Effector CD4-positive, alpha-beta T cell (primary cell): ENCODE measurements around the gene DGKQ.

ENCODE experiments used
- DNase-seq: peaks from one replicate; pipeline ENCODE4 v3.0.0-alpha.2; 2020

The DGKQ gene

DNA sequence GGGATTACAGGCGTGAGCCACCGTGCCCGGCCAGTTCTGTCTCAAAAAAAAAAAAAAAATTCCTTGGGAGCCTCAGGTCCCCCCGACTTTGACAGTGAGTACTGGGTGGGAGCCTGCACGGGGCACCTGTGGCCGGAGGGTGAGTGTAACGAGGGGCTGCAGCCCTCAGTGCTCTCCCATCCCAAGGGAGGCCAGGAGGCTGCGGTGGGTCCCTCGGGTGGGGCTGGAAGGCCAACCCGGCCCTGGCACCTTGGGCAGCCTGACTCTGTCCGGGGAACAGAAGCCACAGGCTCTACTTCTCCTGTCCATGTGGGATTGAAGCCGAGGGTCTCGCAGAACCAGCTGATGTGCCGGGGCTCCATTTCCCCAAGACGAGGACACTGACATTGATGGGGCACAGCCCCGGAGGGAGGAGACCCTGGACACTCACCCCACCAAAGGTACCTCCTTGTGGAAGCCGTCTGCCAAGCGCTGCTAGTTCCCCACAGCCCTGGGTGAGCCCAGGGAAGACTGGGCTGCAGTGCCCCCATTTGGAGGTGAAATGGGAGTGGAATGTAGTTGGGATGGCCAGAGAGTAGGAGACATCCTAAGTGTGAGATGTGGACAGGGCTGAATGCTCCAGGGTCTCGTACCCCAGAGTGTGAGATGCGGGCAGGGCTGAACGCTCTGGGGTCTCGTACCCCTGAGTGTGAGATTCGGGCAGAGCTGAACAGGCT, 22.1 kb upstream of the DGKQ start:
- no peak for DNase-seq

DNA sequence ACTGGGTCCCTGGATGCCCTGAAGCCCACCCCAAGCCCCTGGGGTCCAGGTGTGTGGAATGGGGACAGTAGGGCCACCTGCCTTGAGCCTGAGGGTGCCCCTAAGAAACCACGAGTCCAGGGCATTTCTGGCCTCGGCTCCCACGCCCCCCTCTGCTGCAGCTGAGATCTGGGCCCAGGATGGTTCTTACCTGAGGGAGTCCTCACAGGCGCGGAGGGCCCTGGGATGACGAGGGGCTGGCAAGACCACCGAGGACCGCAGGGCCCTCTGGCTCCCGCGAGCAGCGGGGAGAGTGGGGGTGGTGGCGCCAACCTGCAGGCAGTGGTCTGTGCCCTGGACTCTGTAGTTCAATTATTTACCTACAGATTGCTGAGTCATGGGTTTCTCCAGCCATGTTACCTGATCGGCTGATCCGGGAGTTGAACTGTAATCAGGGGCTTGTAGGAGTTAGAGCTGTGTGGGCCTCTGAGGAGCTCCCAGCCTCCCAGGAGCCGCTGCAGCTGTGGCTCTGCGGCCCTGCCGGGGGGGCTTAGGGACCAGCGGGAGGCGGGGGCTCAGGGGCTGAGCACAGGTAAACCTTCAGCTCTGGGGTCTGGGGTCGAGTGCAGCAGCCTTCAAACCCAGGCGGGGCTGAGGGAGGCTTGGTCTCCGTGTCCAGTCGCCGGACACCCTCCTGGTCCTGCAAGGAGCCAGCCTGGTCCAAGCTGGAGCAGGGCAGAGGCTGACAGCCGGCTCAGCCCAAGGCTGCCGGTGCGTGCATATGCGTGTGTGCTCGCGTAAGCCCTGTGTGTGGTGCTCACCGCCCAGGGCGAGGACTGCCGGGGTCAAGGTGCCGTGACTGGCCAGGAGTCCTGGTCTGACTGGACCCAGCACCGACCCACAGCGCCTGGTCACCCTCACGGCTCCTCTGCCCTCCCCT, 20.0 kb upstream of the DGKQ start, which contains the start of gene SLC26A1:
Gene SLC26A1, minus strand, starts transcription at position 294 of the 919 bp plus-strand sequence. CDS start 1,701 bp downstream, outside the sequence.
- DNase-seq: no peak

DNA sequence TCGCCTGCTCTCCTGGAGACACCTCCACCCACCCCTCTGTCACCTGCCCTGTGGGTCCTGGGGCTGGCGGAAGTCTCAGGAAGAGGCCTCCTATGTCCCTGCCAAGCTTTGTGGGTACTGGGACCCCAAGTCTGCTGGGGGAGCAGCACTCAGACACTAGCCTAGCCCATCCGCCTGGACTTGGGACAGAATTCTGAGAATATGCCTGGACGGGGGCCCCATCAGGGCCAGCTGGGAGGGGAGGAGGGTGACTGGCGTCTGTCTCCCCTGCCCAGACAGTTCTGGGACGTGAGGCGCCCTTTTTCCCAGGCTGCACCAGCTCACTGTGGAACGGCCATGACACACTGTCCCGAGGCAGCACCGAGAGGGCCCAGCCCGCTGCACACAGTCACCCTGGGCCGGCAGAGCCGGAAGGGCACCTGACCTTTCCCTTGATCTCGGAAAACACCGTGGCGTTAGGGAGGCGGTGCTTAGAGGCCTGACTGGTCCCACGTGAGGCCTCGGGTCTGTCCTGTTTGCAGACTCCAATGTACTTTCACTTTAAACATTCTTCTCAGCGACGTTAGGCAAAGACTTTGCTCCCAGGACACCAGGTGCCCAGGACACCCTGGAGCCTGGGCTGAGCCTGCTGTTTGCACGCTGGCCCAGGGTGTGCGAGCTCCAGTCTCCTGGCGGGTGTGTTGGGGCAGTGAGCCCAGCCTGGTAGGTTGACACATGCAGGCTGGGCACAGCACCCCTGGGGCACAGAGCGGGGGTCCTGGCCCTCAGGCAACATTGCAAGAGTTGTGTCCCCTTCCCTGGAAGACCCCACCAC, 19.1 kb upstream of the DGKQ start:
- no peak for DNase-seq

DNA sequence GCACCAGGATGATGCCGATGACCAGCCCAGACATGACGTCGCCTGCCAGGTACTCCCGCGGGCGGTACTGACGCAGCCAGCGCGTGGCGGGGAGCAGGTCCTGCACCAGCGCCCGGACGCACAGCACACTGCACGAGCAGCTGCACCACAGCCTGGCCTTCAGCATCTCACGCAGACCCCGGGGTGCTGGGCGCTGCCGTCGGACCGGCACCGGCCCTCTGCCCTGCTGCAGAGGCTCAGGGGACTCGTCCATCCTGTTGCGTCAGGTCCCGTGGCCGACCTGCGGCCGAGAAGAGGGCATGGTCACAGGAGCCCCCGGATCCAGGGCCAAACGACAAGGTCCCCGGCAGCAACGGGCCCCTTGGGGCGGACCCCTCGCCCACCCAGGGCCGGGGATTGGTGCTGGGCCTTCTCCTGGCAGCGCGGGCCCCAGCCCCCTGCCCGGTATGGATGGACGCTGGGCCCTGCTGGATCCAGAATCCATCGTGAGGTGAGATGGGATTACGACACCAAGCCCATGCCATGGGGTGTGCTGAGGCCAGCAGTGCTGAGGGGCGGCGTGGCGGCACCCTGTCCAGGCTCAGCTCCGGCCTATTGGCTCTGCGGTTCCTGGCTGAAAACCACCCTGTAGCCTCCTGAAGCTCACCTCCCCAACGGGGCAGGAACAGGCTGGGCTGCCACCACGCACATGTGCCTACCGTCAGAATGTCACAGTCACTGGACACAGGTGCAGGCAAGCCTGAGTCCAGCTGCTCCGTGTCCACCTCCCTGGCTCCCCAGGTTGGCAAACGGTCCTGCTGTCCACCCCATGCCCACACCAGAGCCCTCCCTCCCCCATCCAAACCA, 18.3 kb upstream of the DGKQ start:
- no peak for DNase-seq

DNA sequence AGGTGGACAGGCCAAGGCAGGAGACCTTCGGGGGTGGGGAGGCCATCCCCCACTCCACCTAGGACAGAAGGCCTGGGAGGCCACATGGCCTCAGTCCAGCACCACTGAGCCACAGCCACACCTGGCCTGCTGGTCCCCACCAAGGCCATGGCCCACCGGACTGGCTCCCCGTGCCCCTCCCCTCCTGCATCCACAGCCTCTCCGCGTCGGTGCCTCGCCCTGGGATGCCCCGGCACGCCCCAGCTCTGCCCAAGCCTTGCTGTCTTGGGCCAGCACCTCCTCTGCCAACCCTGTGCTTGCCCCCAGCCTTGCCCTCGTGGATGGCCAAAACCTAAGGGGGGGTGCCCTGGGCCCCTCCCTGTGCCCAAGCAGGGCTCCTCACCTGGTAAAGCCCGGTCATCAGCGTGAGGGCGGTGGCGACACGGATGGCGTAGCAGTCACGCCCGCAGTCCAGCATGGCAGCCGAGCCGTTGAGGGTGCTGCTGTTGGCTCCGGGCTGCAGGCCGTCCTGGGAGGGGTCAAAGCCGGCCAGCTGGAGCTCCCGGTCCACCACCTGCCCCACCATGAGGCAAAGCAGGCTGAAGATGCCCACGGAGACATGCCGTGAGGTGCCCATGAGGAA, 17.5 kb upstream of the DGKQ start:
- DNase-seq: no peak

DNA sequence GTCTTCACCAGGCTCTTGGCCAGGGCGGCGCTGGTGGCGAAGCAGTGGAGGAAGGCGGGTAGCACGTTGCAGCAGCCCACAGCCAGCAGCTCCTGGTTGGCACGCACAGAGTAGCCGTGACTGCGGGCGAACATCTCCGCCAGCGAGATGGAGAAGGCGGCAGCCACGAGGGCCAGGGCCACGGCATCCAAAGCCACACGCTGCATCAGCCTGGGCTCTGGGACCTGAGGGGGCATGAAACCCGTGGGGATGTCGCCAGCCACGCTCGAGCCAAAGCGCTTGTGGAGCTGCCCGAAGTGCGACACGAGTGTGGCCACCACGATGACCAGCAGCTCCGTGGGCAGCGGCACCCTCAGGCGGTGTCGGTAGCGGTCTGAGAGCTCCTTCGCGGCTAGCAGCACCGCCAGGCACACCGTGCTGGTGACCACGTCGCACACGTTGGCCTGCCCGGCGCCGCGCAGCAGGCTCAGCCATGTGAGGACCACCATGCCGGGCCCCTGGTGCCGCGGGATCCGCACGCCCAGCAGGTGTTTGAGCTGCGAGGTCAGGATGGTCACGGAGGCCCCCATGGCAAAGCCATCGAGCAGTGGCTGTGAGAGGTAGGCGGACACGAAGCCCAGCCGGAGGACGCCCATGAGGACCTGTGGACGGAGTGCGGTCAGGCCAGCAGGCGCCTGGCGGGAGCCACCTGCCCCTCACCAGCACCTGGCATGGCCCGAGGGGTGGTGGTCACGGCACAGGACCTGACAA, 16.5 kb upstream of the DGKQ start:
- no peak for DNase-seq

DNA sequence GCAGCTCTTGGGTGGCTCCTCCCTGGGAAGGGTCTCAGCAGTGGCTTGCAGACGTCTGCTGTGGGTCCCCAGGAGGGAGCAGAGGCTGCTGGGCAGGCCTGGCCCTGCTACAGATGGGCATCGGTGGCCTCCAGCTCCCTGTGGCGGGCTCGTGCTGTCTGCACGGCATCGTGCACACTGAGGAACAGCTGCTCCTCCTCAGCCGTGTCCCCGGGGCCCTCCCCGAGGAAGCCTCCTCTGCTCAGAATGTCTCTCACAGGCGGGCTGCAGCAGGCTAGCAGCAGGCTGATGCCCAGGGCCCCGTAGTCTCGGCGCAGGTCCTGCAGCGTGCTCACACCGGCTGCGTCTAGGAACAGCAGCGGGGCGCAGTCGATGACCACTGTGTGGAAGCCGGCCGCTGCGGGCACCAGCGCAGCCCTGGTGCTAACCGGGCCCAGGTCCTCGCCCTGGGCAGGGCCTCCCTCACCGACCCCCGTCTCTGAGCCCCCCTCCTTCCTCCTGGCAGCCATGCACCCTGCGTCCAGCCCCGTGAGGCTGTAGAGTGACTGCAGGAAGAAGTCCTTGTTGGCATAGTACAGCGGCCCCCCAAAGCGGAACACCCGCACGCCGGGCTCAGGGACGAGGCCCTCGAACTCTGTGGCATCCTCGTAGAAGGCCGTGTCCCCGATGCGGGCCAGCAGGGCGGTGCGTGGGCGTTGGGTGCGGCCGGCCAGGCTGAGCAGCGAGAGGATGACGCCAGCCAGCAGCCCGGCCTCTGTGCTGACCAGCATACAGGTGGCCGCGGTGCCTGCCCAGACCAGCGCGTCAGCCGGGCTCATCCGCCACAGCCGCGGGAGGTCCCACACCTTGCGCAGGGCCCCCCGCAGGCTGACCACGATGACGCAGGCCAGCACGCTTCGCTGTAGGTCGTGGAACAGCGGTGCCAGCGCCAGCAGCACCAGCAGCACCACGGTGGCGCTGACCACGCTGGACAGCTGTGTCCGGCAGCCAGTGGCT, 15.7 kb upstream of the DGKQ start:
- DNase-seq: no peak

DNA sequence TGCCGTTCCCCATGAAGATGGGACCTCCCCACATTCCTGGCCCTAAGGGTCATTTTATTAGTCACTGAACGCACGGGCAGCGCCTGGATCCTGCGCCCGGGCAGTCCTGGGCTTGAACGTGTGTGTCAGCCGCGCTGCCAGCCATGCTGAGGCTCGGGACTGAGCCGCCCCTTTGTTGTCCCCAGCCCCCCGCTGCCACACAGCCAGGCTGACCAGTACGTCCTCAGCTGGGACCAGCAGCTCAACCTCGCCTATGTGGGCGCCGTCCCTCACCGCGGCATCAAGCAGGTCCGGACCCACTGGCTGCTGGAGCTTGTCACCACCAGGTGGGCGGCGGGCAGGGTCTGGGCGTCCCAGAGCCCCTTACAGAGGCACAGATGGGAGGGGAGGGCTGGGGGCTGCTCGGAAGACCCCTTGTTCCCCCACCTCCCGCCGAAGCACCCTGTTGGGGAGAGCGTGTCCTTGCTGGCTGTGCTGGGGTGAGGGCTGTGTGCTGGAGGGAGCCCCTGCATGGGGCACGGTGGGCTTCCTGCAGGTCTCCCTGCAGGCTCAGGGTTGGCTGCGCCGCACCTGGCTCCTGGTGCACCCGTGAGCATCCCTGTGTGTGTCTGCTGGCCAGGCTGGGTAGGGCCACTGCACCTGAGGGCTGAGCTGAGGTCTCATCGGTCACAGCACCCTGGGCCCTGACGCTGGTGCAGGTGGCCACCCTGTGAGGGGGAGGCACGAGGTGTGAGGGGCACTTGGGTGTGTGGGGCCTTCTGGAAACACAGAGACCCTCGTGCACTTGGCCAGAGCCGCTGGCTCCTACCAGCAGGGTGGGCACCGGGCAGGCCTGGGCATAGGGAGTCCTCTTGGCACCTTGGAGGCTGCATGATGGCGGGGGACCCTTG, 14.5 kb upstream of the DGKQ start:
- no peak for DNase-seq

DNA sequence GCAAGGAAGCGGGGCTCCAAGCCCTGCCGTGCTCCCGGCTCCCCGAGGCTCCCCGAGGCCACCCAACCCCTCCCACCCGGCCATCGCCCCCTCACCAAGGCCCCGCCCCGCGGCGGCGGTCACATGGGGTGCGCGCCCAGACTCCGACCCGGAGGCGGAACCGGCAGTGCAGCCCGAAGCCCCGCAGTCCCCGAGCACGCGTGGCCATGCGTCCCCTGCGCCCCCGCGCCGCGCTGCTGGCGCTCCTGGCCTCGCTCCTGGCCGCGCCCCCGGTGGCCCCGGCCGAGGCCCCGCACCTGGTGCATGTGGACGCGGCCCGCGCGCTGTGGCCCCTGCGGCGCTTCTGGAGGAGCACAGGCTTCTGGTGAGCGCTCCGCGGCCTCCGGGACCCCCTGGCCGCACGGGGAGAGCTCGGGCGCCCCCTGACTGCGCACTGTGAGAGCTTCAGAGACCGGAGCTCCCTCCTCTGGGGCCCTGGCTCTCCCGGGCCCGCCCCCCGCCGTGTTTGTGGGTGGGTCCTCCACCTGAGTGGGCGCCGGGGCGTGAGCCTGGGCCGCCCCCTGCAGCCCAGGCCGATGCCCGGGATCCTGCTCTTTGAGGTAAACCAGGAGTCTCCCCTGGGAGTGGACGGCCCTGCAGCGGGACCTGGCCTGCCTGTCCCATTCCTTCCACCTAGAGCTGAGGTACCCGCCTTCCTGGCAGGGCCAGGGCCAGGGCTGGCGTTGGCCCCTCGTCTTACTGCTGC, 13.7 kb upstream of the DGKQ start, which contains the start of gene IDUA:
Gene IDUA, plus strand, starts transcription at position 166 of the 745 bp plus-strand sequence. Its CDS starts 41 bp downstream, at position 207.
- DNase-seq: peak; percentile 79

DNA sequence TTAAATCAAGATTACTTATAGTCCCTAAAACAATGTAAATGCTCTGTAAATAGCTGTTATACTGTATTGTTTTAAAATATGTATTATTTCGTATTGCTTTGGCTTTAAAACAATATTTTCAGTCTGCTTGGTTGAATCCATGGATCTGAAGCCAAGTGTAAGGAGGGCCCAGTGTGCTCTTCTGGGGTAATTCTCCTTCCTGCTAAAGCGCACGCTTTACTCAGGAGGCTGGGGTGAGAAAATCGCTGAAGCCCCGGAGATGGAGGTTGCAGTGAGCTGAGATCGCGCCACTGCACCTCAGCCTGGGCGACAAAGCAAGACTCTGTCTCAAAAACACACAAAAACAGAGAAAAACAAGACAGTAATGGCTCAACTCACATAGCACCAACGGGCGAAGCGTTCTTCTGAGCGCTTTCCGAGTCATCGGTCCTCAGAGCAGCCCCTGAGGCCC, 13.1 kb upstream of the DGKQ start:
- DNase-seq: no peak

DNA sequence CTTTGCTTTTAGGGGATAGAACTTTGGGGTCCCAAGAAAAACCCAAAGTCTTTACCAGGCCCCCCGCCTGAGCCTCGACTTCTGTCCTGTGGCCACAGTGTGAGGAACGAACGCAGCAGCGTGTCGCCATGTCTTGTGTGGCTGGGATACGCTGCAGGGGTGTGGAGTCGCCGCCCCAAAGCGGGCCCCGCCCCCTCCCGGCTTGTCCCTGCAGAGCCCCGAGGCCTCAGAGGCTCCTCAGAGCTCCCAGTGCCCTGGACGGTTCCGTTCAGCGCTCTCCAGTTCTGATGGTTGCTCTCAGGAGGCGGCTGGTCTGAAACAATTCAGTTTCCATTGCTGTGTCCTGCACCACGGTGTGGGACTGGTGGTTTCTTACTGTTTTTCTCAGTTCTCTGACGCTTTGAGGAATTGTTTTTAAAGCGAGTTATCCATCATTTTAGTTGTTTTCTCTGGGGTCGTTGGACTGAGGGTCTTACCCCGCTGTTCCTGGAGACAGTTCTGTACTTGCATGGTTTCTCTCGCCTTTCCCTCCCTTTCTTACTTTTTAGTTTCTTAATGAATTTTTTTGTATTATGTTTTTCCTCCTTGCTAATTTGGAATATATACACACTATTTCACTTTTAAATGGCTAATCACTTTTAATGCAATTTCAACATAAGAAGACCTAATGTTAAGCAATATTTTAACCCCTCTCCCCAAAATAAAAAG, 11.9 kb upstream of the DGKQ start:
- DNase-seq: peak; percentile 56

DNA sequence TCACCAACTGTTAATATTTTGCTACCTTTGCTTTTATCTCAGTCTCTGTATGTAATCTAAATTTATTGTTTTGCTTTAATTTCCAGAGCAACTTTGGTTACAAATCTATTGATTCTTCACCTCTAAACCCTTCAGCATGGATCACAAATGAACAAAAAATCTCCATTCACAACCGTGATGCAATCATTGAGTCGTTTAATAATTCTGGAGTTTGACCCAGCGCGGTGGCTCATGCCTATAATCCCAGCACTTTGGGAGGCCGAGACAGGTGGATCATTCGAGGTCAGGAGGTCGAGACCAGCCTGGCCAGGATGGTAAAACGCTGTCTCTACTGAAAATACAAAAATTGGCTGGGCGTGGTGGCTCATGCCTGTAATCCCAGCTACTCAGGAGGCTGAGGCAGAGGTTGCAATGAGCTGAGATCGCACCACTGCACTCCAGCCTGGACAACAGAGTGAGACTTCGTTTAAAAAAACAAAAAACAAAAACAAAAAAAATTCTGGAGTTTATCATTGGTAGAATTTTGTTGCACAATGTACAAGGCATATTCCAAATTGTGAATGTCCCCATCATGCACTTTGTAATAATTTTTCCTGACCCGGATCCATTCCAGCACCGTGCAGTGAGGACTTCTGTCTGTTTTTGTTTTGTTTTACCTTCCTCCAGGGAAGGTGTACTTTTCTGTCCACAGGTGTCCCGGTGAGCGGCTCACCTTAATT, 11.1 kb upstream of the DGKQ start:
- no peak for DNase-seq

DNA sequence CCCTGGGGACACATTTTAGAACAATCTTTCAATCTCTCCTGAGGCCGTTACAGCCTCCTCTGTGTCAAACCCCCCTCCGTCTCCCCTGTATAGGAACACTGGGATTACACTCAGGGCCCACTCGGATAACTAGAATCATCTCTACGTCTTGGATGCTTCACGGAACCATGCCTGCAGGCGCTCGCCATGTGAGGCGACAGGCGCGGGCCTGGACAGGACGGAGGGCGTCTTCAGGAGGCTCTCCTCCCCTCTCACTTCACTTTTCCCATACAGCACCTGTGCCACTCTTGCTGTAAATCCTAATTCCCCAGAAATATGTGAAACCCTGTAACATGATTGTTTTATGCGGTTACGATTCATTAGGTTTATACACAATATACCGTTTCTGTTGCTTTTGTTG, 9.4 kb upstream of the DGKQ start:
- no peak for DNase-seq

DNA sequence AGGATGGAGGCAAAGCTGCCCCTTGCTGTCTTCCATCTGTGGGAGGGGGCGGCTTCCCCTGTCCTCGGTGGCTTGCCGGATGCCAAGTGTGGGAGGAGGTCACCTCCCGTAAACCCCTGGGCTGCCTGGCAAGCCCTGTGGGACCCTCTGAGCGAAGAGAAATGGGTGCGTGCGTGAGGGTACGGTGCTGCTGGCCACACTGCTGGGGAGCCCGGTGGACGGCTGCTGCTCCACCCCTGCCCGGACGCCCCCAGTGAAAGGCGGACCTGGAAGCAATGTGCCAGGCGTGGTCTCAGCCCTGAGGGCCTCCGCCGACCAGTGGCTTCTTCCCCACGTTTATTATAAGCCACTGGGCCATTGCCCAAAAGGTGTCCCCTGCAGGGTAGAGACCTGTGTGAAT, 8.9 kb upstream of the DGKQ start:
- no peak for DNase-seq

DNA sequence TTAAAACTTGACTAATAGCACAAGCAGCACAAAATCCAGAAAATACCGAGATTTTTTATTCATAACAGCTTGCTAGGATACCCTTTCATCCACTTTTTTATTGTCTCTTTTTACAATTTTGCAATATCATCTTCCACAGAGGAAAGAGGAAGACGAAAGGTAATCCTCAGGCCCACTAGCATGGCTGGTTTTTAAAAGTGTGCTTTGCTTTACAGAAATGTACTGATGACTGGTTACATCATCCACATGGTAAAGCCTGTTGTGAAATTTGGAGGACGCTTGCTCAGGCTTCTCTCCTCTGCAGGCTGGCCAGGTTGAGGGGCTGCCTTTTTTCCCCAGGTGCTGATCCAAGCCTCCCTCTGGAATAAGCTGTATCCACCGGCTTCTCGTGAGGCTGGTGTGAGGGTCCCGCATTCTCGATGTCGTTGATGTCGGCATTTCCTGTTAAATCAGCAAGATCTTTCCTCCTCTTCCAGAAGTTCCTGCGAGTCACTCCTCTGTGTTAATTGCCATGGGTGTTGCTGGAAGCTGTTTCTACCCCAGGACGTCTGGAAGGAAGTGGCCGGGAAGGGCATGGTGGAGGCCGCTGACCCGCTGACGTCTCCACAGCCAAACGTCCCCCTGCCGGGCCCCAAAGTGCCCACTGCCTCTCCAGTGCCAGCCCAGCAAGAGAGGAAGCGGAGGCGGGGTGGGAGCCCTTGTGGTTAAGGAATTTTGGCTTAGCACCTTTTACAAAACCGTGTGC, 5.8 kb upstream of the DGKQ start:
- DNase-seq: no peak
